Neural progenitor cell (in vitro differentiated cells): Measurements from ENCODE around the gene CD244. TPM values are rescaled to one million over a fixed set of nuclear protein-coding genes. Genes with fewer than 3 reads are reported as not detected.

Source experiments
- DNase-seq: peaks from one replicate; pipeline ENCODE4 v3.0.0-alpha.2; 2016; ENCODE audit warnings: low spot score
- H2AFZ ChIP-seq: fragments of 200-600 bp; sonication (generic); replicated peaks from 2 replicates; pipeline ENCODE4 v1.6.1; 2016; ENCODE audit warnings: antibody characterized with exemption
- H3F3A ChIP-seq: fragments of 200-600 bp; sonication (generic); 2 replicates; pipeline ENCODE4 v1.6.1; 2016; ENCODE audit warnings: antibody characterized with exemption, low read depth
- H3K27ac ChIP-seq: fragments of 200-600 bp; sonication (generic); 2 replicates; pipeline ENCODE4 v1.5.1; 2016; ENCODE audit warnings: mild to moderate bottlenecking
- H3K27me3 ChIP-seq: fragments of 200-600 bp; sonication (generic); 2 replicates; pipeline ENCODE4 v1.6.1; 2016; ENCODE audit warnings: mild to moderate bottlenecking, moderate library complexity
- H3K36me3 ChIP-seq: fragments of 200-600 bp; sonication (generic); 2 replicates; pipeline ENCODE4 v1.5.1; 2016
- H3K4me1 ChIP-seq: fragments of 200-600 bp; sonication (generic); 2 replicates; pipeline ENCODE4 v1.6.1; 2016; ENCODE audit warnings: mixed run types
- H3K4me2 ChIP-seq: fragments of 200-600 bp; sonication (generic); 2 replicates; pipeline ENCODE4 v1.6.1; 2016
- H3K4me3 ChIP-seq: fragments of 200-600 bp; sonication (generic); 2 replicates; pipeline ENCODE4 v1.5.1; 2016
- H3K79me2 ChIP-seq: fragments of 200-600 bp; sonication (generic); 2 replicates; pipeline ENCODE4 v1.6.1; 2016; ENCODE audit warnings: low read depth
- H3K9ac ChIP-seq: fragments of 200-600 bp; sonication (generic); 2 replicates; pipeline ENCODE4 v1.6.1; 2016
- H3K9me3 ChIP-seq: fragments of 200-600 bp; sonication (generic); 2 replicates; pipeline ENCODE4 v1.5.1; 2016; ENCODE audit warnings: low read depth
- H4K20me1 ChIP-seq: fragments of 200-600 bp; sonication (generic); 2 replicates; pipeline ENCODE4 v1.6.1; 2016; ENCODE audit warnings: low read depth
- H3K27ac Mint-ChIP-seq: 3 replicates; pipeline ENCODE4 v1.8.0; 2021; ENCODE audit warnings: mixed read lengths
- H3K27me3 Mint-ChIP-seq: 2 replicates; pipeline ENCODE4 v1.8.0; 2022; ENCODE audit warnings: low read depth, mild to moderate bottlenecking, inconsistent platforms, moderate library complexity, mixed read lengths; ENCODE audit not compliant: insufficient read depth
- H3K36me3 Mint-ChIP-seq: 3 replicates; pipeline ENCODE4 v1.8.0; 2021; ENCODE audit warnings: mixed read lengths
- H3K4me1 Mint-ChIP-seq: 3 replicates; pipeline ENCODE4 v1.8.0; 2021; ENCODE audit warnings: mixed read lengths
- H3K4me3 Mint-ChIP-seq: 3 replicates; pipeline ENCODE4 v1.8.0; 2021; ENCODE audit warnings: mild to moderate bottlenecking, moderate library complexity, mixed read lengths
- H3K9me3 Mint-ChIP-seq: 3 replicates; pipeline ENCODE4 v1.8.0; 2020; ENCODE audit warnings: mixed read lengths
- CTCF ChIP-seq: fragments of 200-600 bp; sonication (generic); IDR thresholded peaks from 2 replicates; pipeline ENCODE4 v1.5.1; 2017; ENCODE audit warnings: antibody characterized with exemption, mild to moderate bottlenecking
- EZH2 ChIP-seq: fragments of 200-600 bp; sonication (generic); IDR thresholded peaks from 2 replicates; pipeline ENCODE4 v1.6.1; 2017; ENCODE audit warnings: antibody characterized with exemption, mild to moderate bottlenecking, moderate library complexity
- EZH2phosphoT487 ChIP-seq: fragments of 200-600 bp; sonication (generic); IDR thresholded peaks from 2 replicates; pipeline ENCODE4 v1.6.1; 2017; ENCODE audit warnings: antibody characterized with exemption
- total RNA-seq: library from RNA; depleted of rRNA; stranded (reverse); fragments of >200 nt; gene quantifications from 2 replicates; pipeline ENCODE4 v1.2.3, GENCODE V29; 2015; ENCODE audit warnings: low replicate concordance

Gene CD244, protein sequence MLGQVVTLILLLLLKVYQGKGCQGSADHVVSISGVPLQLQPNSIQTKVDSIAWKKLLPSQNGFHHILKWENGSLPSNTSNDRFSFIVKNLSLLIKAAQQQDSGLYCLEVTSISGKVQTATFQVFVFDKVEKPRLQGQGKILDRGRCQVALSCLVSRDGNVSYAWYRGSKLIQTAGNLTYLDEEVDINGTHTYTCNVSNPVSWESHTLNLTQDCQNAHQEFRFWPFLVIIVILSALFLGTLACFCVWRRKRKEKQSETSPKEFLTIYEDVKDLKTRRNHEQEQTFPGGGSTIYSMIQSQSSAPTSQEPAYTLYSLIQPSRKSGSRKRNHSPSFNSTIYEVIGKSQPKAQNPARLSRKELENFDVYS
- total RNA-seq: not detected in 2 replicates

DNA sequence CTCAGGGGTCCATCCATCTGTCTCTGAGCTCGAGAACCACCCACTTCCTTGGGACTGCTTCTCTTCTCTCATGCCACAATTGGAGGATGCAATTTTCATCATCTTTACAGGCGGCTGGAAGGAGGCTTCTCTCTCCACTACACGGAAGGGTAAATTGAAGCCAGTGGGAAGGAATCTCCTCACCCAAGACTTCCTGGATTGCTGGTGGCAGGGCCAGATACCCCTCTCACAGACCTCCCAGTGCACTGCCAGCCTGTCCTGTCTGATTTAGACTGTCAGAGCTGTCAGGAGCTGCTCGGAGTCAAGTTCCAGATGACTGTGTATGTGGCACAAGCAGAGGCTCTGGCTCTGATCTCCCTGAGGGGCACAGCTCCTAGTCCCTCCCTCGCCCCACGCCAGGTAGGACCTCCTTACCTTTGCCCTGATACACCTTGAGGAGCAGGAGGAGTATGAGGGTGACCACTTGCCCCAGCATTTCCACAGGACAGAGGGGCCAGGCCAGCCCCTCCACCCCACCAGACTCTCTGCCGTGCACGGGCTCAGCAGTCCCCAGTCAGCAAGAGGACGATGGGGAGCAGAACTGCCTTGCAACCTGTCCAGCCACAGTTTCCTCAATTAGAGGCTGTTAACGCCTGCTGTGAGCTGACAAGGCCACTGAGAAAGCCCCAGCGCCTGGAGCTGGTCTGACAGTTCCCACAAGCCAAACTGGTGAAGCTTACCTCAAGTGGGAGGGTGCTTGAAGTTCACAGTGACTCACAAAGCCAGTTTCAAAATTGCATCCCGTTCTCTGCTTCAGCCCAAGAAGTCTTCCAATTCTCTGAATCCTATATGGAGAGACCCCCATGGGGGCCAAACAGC, at the start of gene CD244:
Gene CD244 (minus strand): TSS at position 685 of the 858 bp plus-strand sequence. CDS start 210 bp downstream, at position 475.
- DNase-seq: no peak
- TF ChIP-seq EZH2phosphoT487 (no peak), EZH2 (no peak), CTCF (no peak)
- Mint-ChIP-seq H3K27ac (no peak within 1 kb of the TSS), H3K27me3 (peaks cover 6% of the 10 kb centered on the region), H3K4me1 (peaks cover 5% of the 10 kb centered on the region), H3K36me3 (no peaks in the 10 kb centered on the region), H3K9me3 (no peaks in the 10 kb centered on the region), H3K4me3 (no peak within 1 kb of the TSS)
- H3K4me1 ChIP-seq: no peaks in the 10 kb centered on the region
- H3F3A ChIP-seq: no peaks in the 10 kb centered on the region
- H3K9ac ChIP-seq: no peak within 1 kb of the TSS
- H3K27me3 ChIP-seq: no peaks in the 10 kb centered on the region
- H3K79me2 ChIP-seq: no peaks in the 10 kb centered on the region
- H2AFZ ChIP-seq: no peak within 1 kb of the TSS
- H3K27ac ChIP-seq: no peak within 1 kb of the TSS
- H3K9me3 ChIP-seq: no peaks in the 10 kb centered on the region
- H3K36me3 ChIP-seq: no peaks in the 10 kb centered on the region
- H3K4me3 ChIP-seq: no peak within 1 kb of the TSS
- H4K20me1 ChIP-seq: no peaks in the 10 kb centered on the region
- no peak within 1 kb of the TSS for H3K4me2 ChIP-seq

- peaks cover 3% of the 10 kb centered on the region for H3K27me3 Mint-ChIP-seq
- Histone ChIP-seq H4K20me1 (no peaks in the 10 kb centered on the region), H3K9me3 (no peaks in the 10 kb centered on the region), H3K4me3 (no peak overlapping the region), H3K27ac (no peak overlapping the region), H3K9ac (no peak overlapping the region), H3K27me3 (no peaks in the 10 kb centered on the region), H3F3A (no peaks in the 10 kb centered on the region), H3K4me2 (no peak overlapping the region), H3K4me1 (no peaks in the 10 kb centered on the region), H3K36me3 (no peaks in the 10 kb centered on the region), H2AFZ (peak overlapping the region; percentile 38), H3K79me2 (no peaks in the 10 kb centered on the region)
- H3K4me3 Mint-ChIP-seq: no peak overlapping the region
- H3K9me3 Mint-ChIP-seq: no peaks in the 10 kb centered on the region
- H3K4me1 Mint-ChIP-seq: peaks cover 4% of the 10 kb centered on the region
- H3K36me3 Mint-ChIP-seq: no peaks in the 10 kb centered on the region
- H3K27ac Mint-ChIP-seq: no peak overlapping the region
- no peak for TF ChIP-seq CTCF
- DNase-seq: no peak
Measured at GRCh38 chr1:160911925-160912324, 49.2 kb upstream of the CD244 start.

DNA sequence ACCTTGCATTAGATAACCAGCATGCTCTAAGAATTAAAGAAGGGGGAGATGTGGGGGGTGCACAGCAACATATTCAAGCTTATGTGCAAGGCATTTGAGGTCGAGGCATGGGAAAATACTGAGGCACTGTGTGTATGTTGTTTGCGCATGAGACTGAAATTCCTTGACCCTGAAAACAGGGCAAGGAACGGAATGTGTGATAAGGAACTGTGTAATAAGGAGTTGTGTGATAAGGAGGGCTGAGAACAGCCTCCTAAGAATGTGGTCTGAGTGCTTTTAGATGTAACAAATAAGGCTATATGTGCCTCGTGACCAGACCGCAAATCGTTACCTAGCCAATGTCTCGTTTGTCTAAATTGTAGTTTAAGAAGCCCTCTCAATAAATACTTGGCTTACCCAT, 48.8 kb upstream of the CD244 start:
- Mint-ChIP-seq H3K4me3 (no peak overlapping the region), H3K27me3 (peaks cover 3% of the 10 kb centered on the region), H3K27ac (no peak overlapping the region), H3K36me3 (no peaks in the 10 kb centered on the region), H3K4me1 (peaks cover 4% of the 10 kb centered on the region), H3K9me3 (no peaks in the 10 kb centered on the region)
- H3K27ac ChIP-seq: no peak overlapping the region
- no peaks in the 10 kb centered on the region for H3K79me2 ChIP-seq
- H3K4me1 ChIP-seq: no peaks in the 10 kb centered on the region
- no peaks in the 10 kb centered on the region for H3K9me3 ChIP-seq
- H3K4me3 ChIP-seq: no peak overlapping the region
- H3K4me2 ChIP-seq: no peak overlapping the region
- no peaks in the 10 kb centered on the region for H3K27me3 ChIP-seq
- H3K9ac ChIP-seq: no peak overlapping the region
- H3K36me3 ChIP-seq: no peaks in the 10 kb centered on the region
- H3F3A ChIP-seq: no peaks in the 10 kb centered on the region
- no peak for DNase-seq
- peak overlapping the region; percentile 38 for H2AFZ ChIP-seq
- TF ChIP-seq EZH2phosphoT487 (no peak), EZH2 (no peak), CTCF (no peak)
- H4K20me1 ChIP-seq: no peaks in the 10 kb centered on the region
